Measurements from ENCODE around the gene AMOTL2.

- TF ChIP-seq CTCF (IDR thresholded peaks at IDR 0.05; ENCODE audit: low read depth, low read length, poor library complexity, severe bottlenecking) (no peak), EZH2phosphoT487 (IDR thresholded peaks at IDR 0.05; ENCODE audit: borderline replicate concordance, low read length) (no peak)
Observed at GRCh38 chr3:134323966-134324962, 50.0 kb downstream of the AMOTL2 start.

Measured in DOHH2 (cell line).